AG10803 (cell line): ENCODE measurements around the gene COX6A1.
A peak's percentile ranks its signal among the peaks of the same experiment; 100 is the strongest.
"Not testable (repeated sequence)": the region's sequence is repeated elsewhere in the genome, so short reads cannot be mapped to it uniquely, and the experiment has no call there.

ENCODE experiments used
- DNase-seq: peaks from one replicate; pipeline ENCODE4 v3.0.0; 2010; ENCODE audit warnings: low read depth
- H3K4me3 ChIP-seq: 2 replicates; pipeline ENCODE4 v1.5.1; 2011; ENCODE audit warnings: mild to moderate bottlenecking, low read length, control low read depth
- CTCF ChIP-seq: conservative IDR thresholded peaks from 2 replicates; pipeline ENCODE4 v1.5.1; 2011; ENCODE audit warnings: mild to moderate bottlenecking, low read length, control low read depth, inconsistent platforms

The COX6A1 gene

GRCh38 chr12:120445911-120446843 lies 8.3 kb downstream of the COX6A1 start, which contains the start of the genes GATC and TRIAP1:
GATC (plus strand) TSS chr12:120446444; CDS start chr12:120446481, 37 bp downstream.
TRIAP1 (minus strand) TSS chr12:120446384; CDS start chr12:120446372, 12 bp downstream.
- peak; percentile 62 for DNase-seq
- peak within 1 kb of the TSS; percentile 100 for H3K4me3 ChIP-seq
- no peak for TF ChIP-seq CTCF

GRCh38 chr12:120446844-120447178 lies 8.9 kb downstream of the COX6A1 start:
- peak overlapping the region; percentile 100 for H3K4me3 ChIP-seq
- not testable (repeated sequence) for DNase-seq

- DNase-seq = no peak
- H3K4me3 ChIP-seq = no peak overlapping the region
- TF ChIP-seq CTCF = no peak
Measured at GRCh38 chr12:120447992-120448391, 10.1 kb downstream of the COX6A1 start.

- peak; percentile 20 for DNase-seq
- not testable (repeated sequence) for H3K4me3 ChIP-seq
Measured at GRCh38 chr12:120452524-120452923, 14.6 kb downstream of the COX6A1 start.

- no peak for TF ChIP-seq CTCF
- no peak overlapping the region for H3K4me3 ChIP-seq
- no peak for DNase-seq
Measured at GRCh38 chr12:120453060-120453750, 15.3 kb downstream of the COX6A1 start.

GRCh38 chr12:120453977-120454376 lies 16.1 kb downstream of the COX6A1 start:
- no peak overlapping the region for H3K4me3 ChIP-seq
- TF ChIP-seq CTCF = peak; percentile 68
- DNase-seq = peak; percentile 25

- no peak for TF ChIP-seq CTCF
- no peak overlapping the region for H3K4me3 ChIP-seq
- no peak for DNase-seq
Measured at GRCh38 chr12:120455302-120455701, 17.4 kb downstream of the COX6A1 start.

- DNase-seq = no peak
- H3K4me3 ChIP-seq = no peak overlapping the region
- TF ChIP-seq CTCF = peak; percentile 39
Measured at GRCh38 chr12:120457133-120457532, 19.2 kb downstream of the COX6A1 start.
